HepG2 (cell line): Measurements from ENCODE around the gene PLCXD1. TPM values are rescaled to one million over a fixed set of nuclear protein-coding genes. Genes with fewer than 3 reads are reported as not detected.
A peak's percentile ranks its signal among the peaks of the same experiment; 100 is the strongest.

Experiments
- HMGXB3 ChIP-seq: sonication (generic); formaldehyde crosslinking; IDR thresholded peaks from 2 replicates; pipeline ENCODE4 v1.4.0; 2020; ENCODE audit warnings: missing genetic modification reagents, borderline replicate concordance
- HMGXB4 ChIP-seq, 2 experiments: sonication (generic) in 1 of 2; formaldehyde crosslinking in 1 of 2; IDR thresholded peaks; 2 replicates each; pipeline versions ENCODE4 v1.4.0 to v1.6.1; 2018 to 2020; ENCODE audit warnings: missing genetic modification reagents in 2 of 2, borderline replicate concordance in 1 of 2, low read depth in 1 of 2, mild to moderate bottlenecking in 1 of 2, missing biosample characterization in 1 of 2
- HNF1B ChIP-seq: sonication (generic); formaldehyde crosslinking; IDR thresholded peaks from 2 replicates; pipeline ENCODE4 v1.5.1; 2020; ENCODE audit warnings: mild to moderate bottlenecking, moderate library complexity, missing genetic modification reagents
- HOXA7 ChIP-seq: sonication (generic); formaldehyde crosslinking; IDR thresholded peaks from 2 replicates; pipeline ENCODE4 v1.8.1; 2022; ENCODE audit warnings: mild to moderate bottlenecking, missing genetic modification reagents, moderate library complexity
- KLF11 ChIP-seq: IDR thresholded peaks from 2 replicates; pipeline ENCODE4 v1.6.1; 2016; ENCODE audit warnings: missing compliant biosample characterization
- KMT2B ChIP-seq: IDR thresholded peaks from 2 replicates; pipeline ENCODE4 v1.6.1; 2016; ENCODE audit warnings: missing genetic modification reagents, missing compliant biosample characterization
- PITX1 ChIP-seq: sonication (generic); formaldehyde crosslinking; IDR thresholded peaks from 2 replicates; pipeline ENCODE4 v1.5.1; 2020; ENCODE audit warnings: mild to moderate bottlenecking, missing genetic modification reagents
- RFX1 ChIP-seq: fragments of 450-650 bp; IDR thresholded peaks from 2 replicates; pipeline ENCODE4 v1.6.1; 2017
- TEF ChIP-seq: sonication (generic); formaldehyde crosslinking; IDR thresholded peaks from 2 replicates; pipeline ENCODE4 v1.5.0; 2020; ENCODE audit warnings: missing genetic modification reagents
- TIGD3 ChIP-seq: sonication (generic); formaldehyde crosslinking; IDR thresholded peaks from 2 replicates; pipeline ENCODE4 v1.5.1; 2020; ENCODE audit warnings: mild to moderate bottlenecking, missing genetic modification reagents, borderline replicate concordance
- ZBTB21 ChIP-seq: sonication (generic); formaldehyde crosslinking; IDR thresholded peaks from 2 replicates; pipeline ENCODE4 v1.4.0; 2020; ENCODE audit warnings: missing genetic modification reagents
- ZBTB43 ChIP-seq: sonication (generic); formaldehyde crosslinking; conservative IDR thresholded peaks from 2 replicates; pipeline ENCODE4 v1.4.0; 2020; ENCODE audit warnings: missing genetic modification reagents
- ZNF138 ChIP-seq: sonication (generic); formaldehyde crosslinking; IDR thresholded peaks from 2 replicates; pipeline ENCODE4 v1.5.0; 2020; ENCODE audit warnings: mild to moderate bottlenecking, low read depth, missing genetic modification reagents
- ZNF225 ChIP-seq: sonication (generic); formaldehyde crosslinking; IDR thresholded peaks from 2 replicates; pipeline ENCODE4 v1.4.0; 2020; ENCODE audit warnings: mild to moderate bottlenecking, missing genetic modification reagents
- ZNF326 ChIP-seq: sonication (generic); formaldehyde crosslinking; IDR thresholded peaks from 2 replicates; pipeline ENCODE4 v1.4.0; 2020; ENCODE audit warnings: missing genetic modification reagents, borderline replicate concordance
- ZNF331 ChIP-seq: sonication (generic); formaldehyde crosslinking; IDR thresholded peaks from 2 replicates; pipeline ENCODE4 v1.4.0; 2020; ENCODE audit warnings: missing genetic modification reagents
- ZNF484 ChIP-seq: sonication (generic); formaldehyde crosslinking; IDR thresholded peaks from 2 replicates; pipeline ENCODE4 v1.5.1; 2020; ENCODE audit warnings: mild to moderate bottlenecking, low read depth, missing genetic modification reagents, borderline replicate concordance
- polyA plus RNA-seq, 8 experiments: library from polyadenylated mRNA; depleted of rRNA in 3 of 8; stranded (reverse) in 7 of 8; unstranded in 1 of 8; fragments of >200 nt; fragmentation: Illumina TruSeq in 4 of 8; extraction: Trizol in 4 of 8; gene quantifications; 2 replicates each; pipeline versions ENCODE4 v1.2.1 to v1.2.3, GENCODE V29; 2011 to 2016; ENCODE audit warnings: low read depth in 4 of 8, missing spikeins in 1 of 8, mixed read lengths in 1 of 8; ENCODE audit not compliant: insufficient read depth in 1 of 8
- total RNA-seq, 5 experiments: library from RNA; depleted of rRNA; stranded (reverse); fragments of >200 nt; fragmentation: Illumina TruSeq; extraction: Trizol; gene quantifications; 2 replicates each; pipeline ENCODE4 v1.2.3, GENCODE V29; 2016; ENCODE audit warnings: low read depth in 1 of 5

PLCXD1 gene
- total and polyA plus RNA-seq, 2 of the 13 experiments (the other 11 are each of a cell fraction or from before 2014, with no cell fraction given): 87.7 to 153 TPM

- TF ChIP-seq HNF1B (CRISPR knock-in tag) (no peak), ZBTB21 (no peak), TEF (CRISPR knock-in tag) (no peak), KMT2B (no peak), HOXA7 (CRISPR knock-in tag) (no peak), ZNF225 (CRISPR knock-in tag) (0 out of 2 replicates have a peak, but pooled peaks have one; percentile 9), ZNF331 (CRISPR knock-in tag) (no peak), HMGXB3 (CRISPR knock-in tag) (no peak), RFX1 (no peak), TIGD3 (CRISPR knock-in tag) (no peak), ZBTB43 (CRISPR knock-in tag) (0 out of 2 replicates have a peak, but pooled peaks have one; percentile 43), ZNF326 (CRISPR knock-in tag) (no peak), ZNF138 (CRISPR knock-in tag) (no peak), KLF11 (CRISPR knock-in tag) (no peak), ZNF484 (no peak), HMGXB4 (CRISPR knock-in tag; IDR thresholded peaks at IDR 0.05; ENCODE audit: borderline replicate concordance in 1 of 2, low read depth in 1 of 2) (no peak; a peak in 1 of 4 replicates), PITX1 (no peak)
Measured at GRCh38 chrX:318739-319578, 37.8 kb downstream of the PLCXD1 start, which contains the start of gene GTPBP6 (continued).
